ENCODE results near the gene FBXO48. TPM values are rescaled to one million over a fixed set of nuclear protein-coding genes. Genes with fewer than 3 reads are reported as not detected.
A peak's percentile ranks its signal among the peaks of the same experiment; 100 is the strongest.

FBXO48 gene
- total and polyA plus RNA-seq, 4 donors, result 0.52 to 1.9 (median 0.96) TPM

DNA sequence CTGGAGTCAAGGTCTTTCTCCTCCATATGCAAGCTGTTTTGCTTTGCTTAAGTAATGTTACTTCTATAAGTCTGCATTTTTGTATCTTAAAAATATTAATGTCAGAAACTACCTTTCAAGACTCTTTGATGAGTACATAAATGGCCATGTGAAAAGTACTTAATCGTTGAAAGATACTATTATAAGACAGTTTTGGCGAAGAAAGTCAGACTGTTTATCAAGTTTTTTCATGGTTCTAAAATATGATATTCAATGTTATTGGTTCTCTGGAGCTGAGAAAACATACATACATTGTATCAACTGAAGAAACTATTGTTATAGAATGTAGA lies 25.1 kb downstream of the FBXO48 start:
- no peaks in the 10 kb centered on the region for H3K27me3 ChIP-seq (ENCODE audit: control insufficient read depth in 3 of 3, insufficient read depth in 3 of 3, low read length in 2 of 3)
- ATAC-seq (ENCODE audit: insufficient read depth, low FRiP score), result no peak
- TF ChIP-seq, protein P1, sequence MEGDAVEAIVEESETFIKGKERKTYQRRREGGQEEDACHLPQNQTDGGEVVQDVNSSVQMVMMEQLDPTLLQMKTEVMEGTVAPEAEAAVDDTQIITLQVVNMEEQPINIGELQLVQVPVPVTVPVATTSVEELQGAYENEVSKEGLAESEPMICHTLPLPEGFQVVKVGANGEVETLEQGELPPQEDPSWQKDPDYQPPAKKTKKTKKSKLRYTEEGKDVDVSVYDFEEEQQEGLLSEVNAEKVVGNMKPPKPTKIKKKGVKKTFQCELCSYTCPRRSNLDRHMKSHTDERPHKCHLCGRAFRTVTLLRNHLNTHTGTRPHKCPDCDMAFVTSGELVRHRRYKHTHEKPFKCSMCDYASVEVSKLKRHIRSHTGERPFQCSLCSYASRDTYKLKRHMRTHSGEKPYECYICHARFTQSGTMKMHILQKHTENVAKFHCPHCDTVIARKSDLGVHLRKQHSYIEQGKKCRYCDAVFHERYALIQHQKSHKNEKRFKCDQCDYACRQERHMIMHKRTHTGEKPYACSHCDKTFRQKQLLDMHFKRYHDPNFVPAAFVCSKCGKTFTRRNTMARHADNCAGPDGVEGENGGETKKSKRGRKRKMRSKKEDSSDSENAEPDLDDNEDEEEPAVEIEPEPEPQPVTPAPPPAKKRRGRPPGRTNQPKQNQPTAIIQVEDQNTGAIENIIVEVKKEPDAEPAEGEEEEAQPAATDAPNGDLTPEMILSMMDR (IDR thresholded peaks at IDR 0.05; ENCODE audit: control extremely low read depth, extremely low read depth), result no peak
- no peaks in the 10 kb centered on the region for H3K36me3 ChIP-seq (ENCODE audit: control insufficient read depth in 4 of 4, insufficient read depth in 4 of 4, low read length in 4 of 4)
- H3K4me3 ChIP-seq, result no peak overlapping the region
- no peaks in the 10 kb centered on the region for H3K9me3 ChIP-seq (ENCODE audit: control insufficient read depth in 4 of 4, insufficient read depth in 3 of 4, low read length in 3 of 4)
- no peak overlapping the region for H3K27ac ChIP-seq (ENCODE audit: low read depth in 1 of 2, low read length in 1 of 2)
- WGBS, 2 donors, result 93 to 96% methylated on average over 2 of the region's 2 CpGs
- DNase-seq, result no peak
- no peak overlapping the region for H3K9ac ChIP-seq (ENCODE audit: insufficient read depth in 1 of 2, low read length in 2 of 2)
- peaks cover 0 to 5% (median 0%) of the 10 kb centered on the region in 5 donors for H3K4me1 ChIP-seq (ENCODE audit: control insufficient read depth in 5 of 5, insufficient read depth in 5 of 5, low read length in 5 of 5)

DNA sequence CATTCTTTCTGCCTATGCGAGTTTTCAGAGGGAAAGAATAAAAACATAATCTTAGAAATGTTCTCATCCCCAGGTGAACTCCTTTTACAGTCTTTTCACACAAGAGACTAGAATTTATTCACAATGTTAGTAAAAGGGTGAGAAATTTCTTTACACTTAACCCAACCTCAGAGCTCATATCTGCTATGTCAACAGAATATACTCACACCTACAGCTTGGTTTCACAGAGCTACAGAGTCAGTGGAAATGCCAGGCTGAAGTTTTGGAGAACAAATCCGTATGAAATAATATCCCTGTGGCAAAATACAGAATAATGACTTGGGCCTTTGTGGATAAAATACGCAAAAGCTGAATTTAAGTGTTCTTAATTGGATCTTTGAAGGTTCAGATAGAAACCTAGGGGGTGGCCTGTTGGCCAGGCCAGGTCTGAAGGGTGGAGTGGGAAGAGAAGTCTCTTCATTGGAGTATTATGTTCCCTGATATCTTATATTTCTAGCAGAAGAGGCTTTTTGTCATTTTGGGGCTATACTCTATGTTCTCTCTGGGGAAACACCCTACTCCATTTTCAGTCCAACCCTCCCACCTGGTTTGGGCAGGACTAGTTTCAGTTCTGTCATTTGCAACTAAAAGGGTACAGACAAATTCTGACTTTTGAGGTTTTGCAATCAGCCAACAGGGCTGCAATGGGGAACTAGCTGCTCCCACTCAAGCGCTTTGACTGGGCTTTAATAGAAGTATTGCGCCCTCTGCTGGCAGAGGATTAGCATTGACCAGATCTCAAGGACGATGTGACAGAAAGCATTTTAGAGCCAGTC lies 25.7 kb downstream of the FBXO48 start:
- peak overlapping the region in 1 of 2 donors; percentile 3 for H3K27ac ChIP-seq (ENCODE audit: low read depth in 1 of 2, low read length in 1 of 2)
- TF ChIP-seq, protein P1 (IDR thresholded peaks at IDR 0.05; ENCODE audit: control extremely low read depth, extremely low read depth), result peak; percentile 93
- peaks cover 0 to 6% (median under 1%) of the 10 kb centered on the region in 5 donors for H3K4me1 ChIP-seq (ENCODE audit: control insufficient read depth in 5 of 5, insufficient read depth in 5 of 5, low read length in 5 of 5)
- H3K9me3 ChIP-seq (ENCODE audit: control insufficient read depth in 4 of 4, insufficient read depth in 3 of 4, low read length in 3 of 4), result no peaks in the 10 kb centered on the region
- no peak overlapping the region for H3K4me3 ChIP-seq
- ATAC-seq (ENCODE audit: insufficient read depth, low FRiP score) (peak; percentile 90), DNase-seq (peak; percentile 86 to 94 (median 94))
- no peak overlapping the region for H3K9ac ChIP-seq (ENCODE audit: insufficient read depth in 1 of 2, low read length in 2 of 2)
- no peaks in the 10 kb centered on the region for H3K27me3 ChIP-seq (ENCODE audit: control insufficient read depth in 3 of 3, insufficient read depth in 3 of 3, low read length in 2 of 3)
- 37 to 43% methylated on average over 6 of the region's 6 CpGs for WGBS, 2 donors
- H3K36me3 ChIP-seq (ENCODE audit: control insufficient read depth in 4 of 4, insufficient read depth in 4 of 4, low read length in 4 of 4), result no peaks in the 10 kb centered on the region

DNA sequence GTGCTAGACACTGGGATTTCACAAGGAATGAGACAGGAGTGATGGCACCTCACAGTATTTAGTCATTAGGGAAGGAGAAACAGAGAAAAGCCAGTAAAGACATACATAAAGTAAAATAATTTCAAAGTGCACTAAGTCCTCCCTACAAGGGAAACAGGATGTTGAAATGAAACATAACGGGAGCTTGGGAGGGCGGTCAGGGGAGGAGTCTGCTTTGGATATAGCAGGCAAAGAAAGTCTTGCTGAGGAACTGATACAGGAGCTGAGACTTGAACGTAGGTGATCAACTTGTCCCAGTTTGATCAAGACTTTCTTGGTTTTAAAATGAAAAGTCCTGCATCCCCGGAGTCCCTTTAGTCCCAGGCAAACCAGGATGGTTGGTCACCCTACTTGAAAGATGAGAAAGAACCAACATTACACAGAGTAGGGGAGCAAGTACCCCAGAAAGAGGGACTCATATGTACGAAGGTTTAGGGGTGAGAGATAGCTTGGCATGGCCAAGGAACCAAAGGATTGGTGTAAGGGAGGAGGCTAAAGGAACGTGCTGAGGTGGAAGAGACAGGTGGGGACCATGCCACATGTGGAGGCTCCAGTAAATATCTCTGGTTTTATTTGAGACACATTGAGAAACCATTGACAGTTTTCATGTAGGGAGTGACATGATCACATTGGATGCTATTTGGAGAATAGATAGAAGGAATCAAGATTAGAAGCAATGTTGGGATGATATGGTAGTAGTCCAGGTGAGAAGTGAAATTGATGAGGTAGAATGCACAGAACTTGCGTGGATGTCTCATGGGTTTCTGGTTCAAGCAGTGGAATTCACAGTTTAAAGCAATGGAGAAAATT lies 28.4 kb downstream of the FBXO48 start:
- H3K27ac ChIP-seq (ENCODE audit: low read depth in 1 of 2, low read length in 1 of 2), result no peak overlapping the region
- no peak overlapping the region for H3K4me3 ChIP-seq
- H3K4me1 ChIP-seq (ENCODE audit: control insufficient read depth in 5 of 5, insufficient read depth in 5 of 5, low read length in 5 of 5), result peaks cover 0 to 11% (median 5%) of the 10 kb centered on the region in 5 donors
- TF ChIP-seq, protein P1 (IDR thresholded peaks at IDR 0.05; ENCODE audit: control extremely low read depth, extremely low read depth), result no peak
- WGBS, 2 donors, result 39 to 60% methylated on average over 7 of the region's 7 CpGs
- H3K9ac ChIP-seq (ENCODE audit: insufficient read depth in 1 of 2, low read length in 2 of 2), result no peak overlapping the region
- no peaks in the 10 kb centered on the region for H3K27me3 ChIP-seq (ENCODE audit: control insufficient read depth in 3 of 3, insufficient read depth in 3 of 3, low read length in 2 of 3)
- peaks cover 0 to 3% (median 0%) of the 10 kb centered on the region in 4 donors for H3K9me3 ChIP-seq (ENCODE audit: control insufficient read depth in 4 of 4, insufficient read depth in 3 of 4, low read length in 3 of 4)
- H3K36me3 ChIP-seq (ENCODE audit: control insufficient read depth in 4 of 4, insufficient read depth in 4 of 4, low read length in 4 of 4), result no peaks in the 10 kb centered on the region
- peak in 2 of 3 donors; percentile 51 to 59 for DNase-seq
- no peak for ATAC-seq (ENCODE audit: insufficient read depth, low FRiP score)

Measured in lung (tissue), 12 donors.